ENCODE results near the gene SRCIN1. TPM values are rescaled to one million over a fixed set of nuclear protein-coding genes. Genes with fewer than 3 reads are reported as not detected.
"Not testable (repeated sequence)": the region's sequence is repeated elsewhere in the genome, so short reads cannot be mapped to it uniquely, and the experiment has no call there.

The SRCIN1 gene
- total RNA-seq, 3 donors from 2014 or later: 2.3 to 7.0 (median 2.5) TPM

DNA sequence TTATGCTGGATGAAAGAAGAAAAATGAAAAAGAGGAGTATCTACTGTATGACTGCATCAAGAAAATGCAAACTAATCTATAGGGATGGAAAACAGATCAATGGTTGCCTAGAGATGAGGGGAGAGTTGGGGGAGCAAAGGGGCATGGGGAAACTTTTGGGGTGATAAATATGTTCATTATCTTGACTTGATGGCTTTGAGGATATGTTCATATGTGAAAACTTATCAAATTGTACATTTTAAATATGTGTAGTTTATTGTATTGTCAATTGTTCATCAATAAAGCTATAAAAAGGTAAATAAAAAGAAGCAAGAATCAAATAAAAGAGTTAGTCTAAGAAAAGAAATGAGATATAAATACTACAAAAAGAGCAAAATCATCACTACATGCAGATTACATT is 19.7 kb upstream of the SRCIN1 start:
- intact Hi-C loops (cut with DNase I, micrococcal nuclease): no loop called here
- Histone ChIP-seq H3K4me1 (ENCODE audit: low read depth) (no peaks in the 10 kb centered on the region), H3K9me3 (no peaks in the 10 kb centered on the region), H3K36me3 (ENCODE audit: low read depth) (no peaks in the 10 kb centered on the region), H3K4me3 (no peak overlapping the region)
- TF ChIP-seq, protein P1, sequence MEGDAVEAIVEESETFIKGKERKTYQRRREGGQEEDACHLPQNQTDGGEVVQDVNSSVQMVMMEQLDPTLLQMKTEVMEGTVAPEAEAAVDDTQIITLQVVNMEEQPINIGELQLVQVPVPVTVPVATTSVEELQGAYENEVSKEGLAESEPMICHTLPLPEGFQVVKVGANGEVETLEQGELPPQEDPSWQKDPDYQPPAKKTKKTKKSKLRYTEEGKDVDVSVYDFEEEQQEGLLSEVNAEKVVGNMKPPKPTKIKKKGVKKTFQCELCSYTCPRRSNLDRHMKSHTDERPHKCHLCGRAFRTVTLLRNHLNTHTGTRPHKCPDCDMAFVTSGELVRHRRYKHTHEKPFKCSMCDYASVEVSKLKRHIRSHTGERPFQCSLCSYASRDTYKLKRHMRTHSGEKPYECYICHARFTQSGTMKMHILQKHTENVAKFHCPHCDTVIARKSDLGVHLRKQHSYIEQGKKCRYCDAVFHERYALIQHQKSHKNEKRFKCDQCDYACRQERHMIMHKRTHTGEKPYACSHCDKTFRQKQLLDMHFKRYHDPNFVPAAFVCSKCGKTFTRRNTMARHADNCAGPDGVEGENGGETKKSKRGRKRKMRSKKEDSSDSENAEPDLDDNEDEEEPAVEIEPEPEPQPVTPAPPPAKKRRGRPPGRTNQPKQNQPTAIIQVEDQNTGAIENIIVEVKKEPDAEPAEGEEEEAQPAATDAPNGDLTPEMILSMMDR (IDR thresholded peaks at IDR 0.05): no peak
- DNase-seq: no peak
- no peak for ATAC-seq

DNA sequence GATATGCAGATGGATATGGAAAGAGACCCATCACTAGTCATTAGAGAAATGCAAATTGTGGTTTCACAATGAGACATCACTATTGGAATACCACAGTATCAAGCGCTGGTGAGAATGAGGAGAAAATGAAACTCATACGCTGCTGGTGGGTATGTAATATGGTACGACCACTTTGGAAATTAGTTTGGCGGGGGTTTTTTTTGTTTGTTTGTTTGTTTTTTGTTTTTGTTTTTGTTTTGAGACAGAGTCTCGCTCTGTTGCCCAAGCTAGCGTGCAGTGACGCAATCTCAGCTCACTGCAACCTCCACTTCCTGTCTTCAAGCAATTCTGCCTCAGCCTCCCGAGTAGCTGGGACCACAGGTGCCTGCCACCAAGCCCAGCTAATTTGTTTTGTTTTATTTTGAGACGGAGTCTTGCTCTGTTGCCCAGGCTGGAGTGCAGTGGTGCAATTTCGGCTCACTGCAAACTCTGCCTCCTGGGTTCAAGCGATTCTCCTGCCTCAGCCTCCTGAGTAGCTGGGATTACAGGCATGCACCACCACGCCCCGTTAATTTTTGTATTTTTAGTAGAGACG is 19.1 kb upstream of the SRCIN1 start:
- ATAC-seq; H3K36me3 ChIP-seq (ENCODE audit: low read depth); H3K4me1 ChIP-seq (ENCODE audit: low read depth); H3K4me3 ChIP-seq; intact Hi-C loops (cut with DNase I, micrococcal nuclease); H3K9me3 ChIP-seq; DNase-seq: not testable (repeated sequence)

DNA sequence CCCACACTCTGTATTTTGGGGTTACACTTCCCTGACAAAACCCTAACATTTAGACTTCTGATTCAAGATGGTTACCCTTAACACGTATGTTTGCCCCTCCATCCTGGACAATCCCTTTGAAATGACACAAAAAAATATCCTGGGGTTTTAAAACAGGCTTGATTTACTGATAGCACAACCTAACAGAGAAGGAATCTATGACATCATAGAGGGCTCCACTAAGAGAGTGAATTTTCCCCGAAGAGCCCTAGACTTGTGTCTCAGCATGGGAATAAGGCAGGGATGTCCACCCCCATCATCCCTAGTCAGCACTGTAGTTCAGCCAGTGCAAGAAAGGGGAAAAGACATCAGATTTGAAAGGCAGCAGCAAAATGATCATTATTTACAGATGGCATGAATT is 15.8 kb upstream of the SRCIN1 start:
- DNase-seq: no peak
- intact Hi-C loops (cut with DNase I, micrococcal nuclease): no loop called here
- H3K36me3 ChIP-seq (ENCODE audit: low read depth): no peaks in the 10 kb centered on the region
- TF ChIP-seq, protein P1 (IDR thresholded peaks at IDR 0.05): no peak
- ATAC-seq: no peak
- no peaks in the 10 kb centered on the region for H3K4me1 ChIP-seq (ENCODE audit: low read depth)
- H3K9me3 ChIP-seq: no peaks in the 10 kb centered on the region
- no peak overlapping the region for H3K4me3 ChIP-seq

DNA sequence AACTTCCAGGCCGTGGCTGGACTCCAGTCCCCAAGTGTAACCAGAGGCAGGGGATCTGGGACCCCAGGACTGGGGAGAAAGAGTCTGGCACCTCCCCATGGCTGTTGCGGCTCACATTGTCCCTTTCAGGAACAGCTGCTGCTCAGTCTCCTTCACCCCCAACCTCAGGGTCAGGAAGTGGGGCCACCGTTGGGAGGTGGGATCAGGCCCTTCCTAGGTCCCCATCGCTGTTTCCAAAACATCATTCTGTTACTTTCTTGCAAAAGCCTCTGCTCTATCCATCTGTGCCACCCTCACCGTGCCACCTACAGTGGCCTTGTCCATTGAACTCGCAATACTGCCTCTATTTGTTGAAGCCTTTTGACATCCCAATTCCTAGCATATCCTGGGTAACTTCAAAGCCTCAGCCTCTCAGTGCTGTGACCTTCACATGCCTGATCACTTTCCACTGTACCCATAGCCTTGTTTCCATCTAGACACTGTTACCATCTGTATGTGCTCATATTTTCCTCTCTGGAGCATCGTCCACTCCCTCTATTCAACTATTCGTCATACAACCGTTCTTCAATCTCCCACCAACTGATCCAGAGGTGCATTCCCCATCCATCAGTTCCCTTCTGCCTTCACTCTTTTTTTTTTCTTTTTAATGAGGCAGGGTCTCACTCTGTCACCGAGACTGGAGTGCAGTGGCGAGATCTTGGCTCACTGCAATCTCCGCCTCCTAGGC is 15.0 kb upstream of the SRCIN1 start:
- TF ChIP-seq, protein P1 (IDR thresholded peaks at IDR 0.05): no peak
- intact Hi-C loops (cut with DNase I, micrococcal nuclease): no loop called here

DNA sequence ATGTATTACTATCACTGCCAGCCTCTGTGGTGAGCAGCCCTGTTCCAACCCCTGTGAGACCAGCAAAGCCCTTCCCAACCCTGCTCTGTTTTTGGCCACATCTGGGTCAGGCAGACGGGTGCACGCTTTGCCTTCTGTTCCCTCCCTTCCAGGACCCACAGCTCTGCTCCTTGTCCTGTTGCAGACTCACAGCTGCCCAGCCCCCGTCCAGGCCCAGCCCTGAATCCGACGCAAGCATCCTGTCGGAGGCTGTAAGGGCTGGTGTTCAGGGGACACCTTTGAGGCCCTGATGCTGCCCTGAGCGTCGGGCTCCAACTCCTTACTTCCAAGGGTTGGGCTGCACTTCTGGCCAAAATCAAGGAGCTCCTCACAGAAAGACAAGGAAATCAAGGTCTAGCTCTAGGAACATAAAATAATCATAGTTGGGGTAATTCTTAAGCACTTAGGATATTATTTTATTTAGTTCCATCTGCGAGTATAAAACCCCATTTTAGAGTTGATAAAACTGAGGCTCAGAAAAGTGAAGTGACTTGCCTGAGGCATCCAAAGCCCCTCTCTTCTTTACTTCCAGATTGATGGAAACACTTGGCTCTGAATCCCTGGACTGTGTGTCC is 14.3 kb upstream of the SRCIN1 start:
- intact Hi-C loops (cut with DNase I, micrococcal nuclease): no loop called here
- no peaks in the 10 kb centered on the region for H3K9me3 ChIP-seq
- H3K4me1 ChIP-seq (ENCODE audit: low read depth): no peaks in the 10 kb centered on the region
- TF ChIP-seq, protein P1 (IDR thresholded peaks at IDR 0.05): no peak
- H3K4me3 ChIP-seq: no peak overlapping the region
- ATAC-seq (no peak), DNase-seq (no peak)
- H3K36me3 ChIP-seq (ENCODE audit: low read depth): no peaks in the 10 kb centered on the region

More for the DNA sequence above, 15.0 kb upstream of the SRCIN1 start:
- DNase-seq (no peak), ATAC-seq (no peak)
- no peaks in the 10 kb centered on the region for H3K36me3 ChIP-seq (ENCODE audit: low read depth)
- H3K9me3 ChIP-seq: no peaks in the 10 kb centered on the region
- no peak overlapping the region for H3K4me3 ChIP-seq
- H3K4me1 ChIP-seq (ENCODE audit: low read depth): no peaks in the 10 kb centered on the region

DNA sequence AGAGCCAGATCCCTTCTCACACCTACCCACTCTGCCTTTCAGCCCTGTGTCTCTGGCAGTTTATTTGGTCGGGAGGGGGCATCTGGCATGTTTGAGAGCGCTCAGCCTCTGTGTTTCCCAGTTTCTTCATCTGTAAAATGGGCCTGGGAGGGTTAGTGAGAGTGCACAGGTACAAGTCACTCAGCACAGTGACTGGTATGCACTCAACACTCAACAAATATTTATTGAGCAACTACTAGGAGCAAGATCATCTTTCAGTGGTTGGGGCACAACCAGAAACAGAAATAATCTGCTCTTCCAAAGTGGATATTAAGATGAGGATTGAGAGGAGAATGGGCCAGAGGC is 13.7 kb upstream of the SRCIN1 start:
- DNase-seq: no peak
- ATAC-seq: no peak
- TF ChIP-seq, protein P1 (IDR thresholded peaks at IDR 0.05): no peak
- Histone ChIP-seq H3K36me3 (ENCODE audit: low read depth) (no peaks in the 10 kb centered on the region), H3K4me3 (no peak overlapping the region), H3K9me3 (no peaks in the 10 kb centered on the region), H3K4me1 (ENCODE audit: low read depth) (no peaks in the 10 kb centered on the region)
- intact Hi-C loops (cut with DNase I, micrococcal nuclease): no loop called here
